Measurements from ENCODE around the gene SIPA1L2. TPM values are rescaled to one million over a fixed set of nuclear protein-coding genes. Genes with fewer than 3 reads are reported as not detected.

SIPA1L2 gene
- total RNA-seq, 1 donor from 2014 or later, result 9.0 TPM

GRCh38 chr1:232622981-232623380 lies 7.0 kb downstream of the SIPA1L2 start:
- DNase-seq (ENCODE audit: low spot score), result no peak
- Mint-ChIP-seq H3K4me3 (ENCODE audit: unreplicated experiment) (no peak overlapping the region), H3K27ac (ENCODE audit: unreplicated experiment) (no peak overlapping the region), H3K36me3 (ENCODE audit: low read depth) (no peaks in the 10 kb centered on the region), H3K9me3 (ENCODE audit: low read depth) (no peaks in the 10 kb centered on the region), H3K4me1 (ENCODE audit: low read depth) (peaks cover 27% of the 10 kb centered on the region), H3K27me3 (ENCODE audit: low read depth) (no peaks in the 10 kb centered on the region)
- no peak for TF ChIP-seq CTCF (IDR thresholded peaks at IDR 0.05)

- Mint-ChIP-seq H3K36me3 (ENCODE audit: low read depth) (no peaks in the 10 kb centered on the region), H3K4me1 (ENCODE audit: low read depth) (peaks cover 21% of the 10 kb centered on the region), H3K4me3 (ENCODE audit: unreplicated experiment) (no peak overlapping the region), H3K9me3 (ENCODE audit: low read depth) (no peaks in the 10 kb centered on the region), H3K27me3 (ENCODE audit: low read depth) (no peaks in the 10 kb centered on the region), H3K27ac (ENCODE audit: unreplicated experiment) (no peak overlapping the region)
- no peak for TF ChIP-seq CTCF (IDR thresholded peaks at IDR 0.05)
- DNase-seq (ENCODE audit: low spot score), result no peak
Measured at GRCh38 chr1:232622378-232622777, 7.6 kb downstream of the SIPA1L2 start.

GRCh38 chr1:232621050-232621449 lies 8.9 kb downstream of the SIPA1L2 start:
- H3K4me3 Mint-ChIP-seq (ENCODE audit: unreplicated experiment), result no peak overlapping the region

GRCh38 chr1:232620356-232620969 lies 9.5 kb downstream of the SIPA1L2 start:
- TF ChIP-seq CTCF (IDR thresholded peaks at IDR 0.05), result no peak
- peaks cover 15% of the 10 kb centered on the region for H3K4me1 Mint-ChIP-seq (ENCODE audit: low read depth)
- H3K27ac Mint-ChIP-seq (ENCODE audit: unreplicated experiment), result peak overlapping the region; percentile 95
- H3K27me3 Mint-ChIP-seq (ENCODE audit: low read depth), result no peaks in the 10 kb centered on the region
- no peaks in the 10 kb centered on the region for H3K36me3 Mint-ChIP-seq (ENCODE audit: low read depth)
- H3K9me3 Mint-ChIP-seq (ENCODE audit: low read depth), result no peaks in the 10 kb centered on the region
- DNase-seq (ENCODE audit: low spot score), result no peak
- H3K4me3 Mint-ChIP-seq (ENCODE audit: unreplicated experiment), result peak overlapping the region; percentile 32

More at GRCh38 chr1:232621050-232621449, 8.9 kb downstream of the SIPA1L2 start:
- H3K9me3 Mint-ChIP-seq (ENCODE audit: low read depth), result no peaks in the 10 kb centered on the region
- TF ChIP-seq CTCF (IDR thresholded peaks at IDR 0.05), result no peak
- H3K27ac Mint-ChIP-seq (ENCODE audit: unreplicated experiment), result no peak overlapping the region
- H3K27me3 Mint-ChIP-seq (ENCODE audit: low read depth), result no peaks in the 10 kb centered on the region
- H3K36me3 Mint-ChIP-seq (ENCODE audit: low read depth), result no peaks in the 10 kb centered on the region
- no peak for DNase-seq (ENCODE audit: low spot score)
- peaks cover 15% of the 10 kb centered on the region for H3K4me1 Mint-ChIP-seq (ENCODE audit: low read depth)

- Mint-ChIP-seq H3K27me3 (ENCODE audit: low read depth) (no peaks in the 10 kb centered on the region), H3K4me3 (ENCODE audit: unreplicated experiment) (no peak overlapping the region), H3K9me3 (ENCODE audit: low read depth) (no peaks in the 10 kb centered on the region), H3K4me1 (ENCODE audit: low read depth) (peaks cover 38% of the 10 kb centered on the region), H3K27ac (ENCODE audit: unreplicated experiment) (no peak overlapping the region), H3K36me3 (ENCODE audit: low read depth) (no peaks in the 10 kb centered on the region)
- TF ChIP-seq CTCF (IDR thresholded peaks at IDR 0.05), result no peak
- no peak for DNase-seq (ENCODE audit: low spot score)
Measured at GRCh38 chr1:232617237-232617636, 12.7 kb downstream of the SIPA1L2 start.

All from chondrocyte (in vitro differentiated cells).